Measurements from ENCODE around the gene ELAC2. TPM values are rescaled to one million over a fixed set of nuclear protein-coding genes. Genes with fewer than 3 reads are reported as not detected.

The ELAC2 gene
- total RNA-seq, 1 experiment from 2014 or later, result 67.4 TPM

GRCh38 chr17:12961655-12962054 lies 56.2 kb downstream of the ELAC2 start:
- intact Hi-C loops (cut with micrococcal nuclease), result no loop called here
- Mint-ChIP-seq H3K36me3 (ENCODE audit: insufficient read depth, unreplicated experiment) (no peaks in the 10 kb centered on the region), H3K4me1 (ENCODE audit: insufficient read depth, unreplicated experiment) (no peaks in the 10 kb centered on the region), H3K4me3 (ENCODE audit: unreplicated experiment) (no peak overlapping the region), H3K27me3 (ENCODE audit: insufficient read depth, unreplicated experiment) (no peaks in the 10 kb centered on the region), H3K27ac (ENCODE audit: low read depth, unreplicated experiment) (no peak overlapping the region), H3K9me3 (ENCODE audit: unreplicated experiment) (peaks cover 6% of the 10 kb centered on the region)
- ChIA-PET CTCF (interaction anchor here (0.7 kb wide), 1 partner anchor 61 kb away, joined by 3 read pairs; no protein-coding TSS in a partner anchor), POLR2A (interaction anchor here (0.7 to 1.6 kb wide), 2 partner anchors 11 to 56 kb away, joined by 3 to 4 read pairs; partner anchors contain the start of gene ELAC2)
- BruUV-seq (replicated peaks), result no TSS peak
- TF ChIP-seq CTCF (IDR thresholded peaks at IDR 0.05; ENCODE audit: unreplicated experiment), result no peak
- DNase-seq (ENCODE audit: unreplicated experiment), result no peak

GRCh38 chr17:12959441-12959840 lies 58.4 kb downstream of the ELAC2 start:
- no peaks in the 10 kb centered on the region for H3K27me3 Mint-ChIP-seq (ENCODE audit: insufficient read depth, unreplicated experiment)
- peaks cover 6% of the 10 kb centered on the region for H3K9me3 Mint-ChIP-seq (ENCODE audit: unreplicated experiment)
- CTCF ChIA-PET, result no interaction called here
- DNase-seq (ENCODE audit: unreplicated experiment), result peak; percentile 50
- no peak overlapping the region for H3K27ac Mint-ChIP-seq (ENCODE audit: low read depth, unreplicated experiment)
- POLR2A ChIA-PET, result no interaction called here
- BruUV-seq (replicated peaks), result no TSS peak
- no peaks in the 10 kb centered on the region for H3K4me1 Mint-ChIP-seq (ENCODE audit: insufficient read depth, unreplicated experiment)
- H3K36me3 Mint-ChIP-seq (ENCODE audit: insufficient read depth, unreplicated experiment), result no peaks in the 10 kb centered on the region
- intact Hi-C loops (cut with micrococcal nuclease), result no loop called here
- no peak overlapping the region for H3K4me3 Mint-ChIP-seq (ENCODE audit: unreplicated experiment)
- TF ChIP-seq CTCF (IDR thresholded peaks at IDR 0.05; ENCODE audit: unreplicated experiment), result no peak

- intact Hi-C loops (cut with micrococcal nuclease), result no loop called here
- CTCF ChIA-PET, result no interaction called here
- H3K9me3 Mint-ChIP-seq (ENCODE audit: unreplicated experiment), result peaks cover 6% of the 10 kb centered on the region
- no peaks in the 10 kb centered on the region for H3K36me3 Mint-ChIP-seq (ENCODE audit: insufficient read depth, unreplicated experiment)
- no peak for TF ChIP-seq CTCF (IDR thresholded peaks at IDR 0.05; ENCODE audit: unreplicated experiment)
- peak; percentile 17 for DNase-seq (ENCODE audit: unreplicated experiment)
- POLR2A ChIA-PET, result no interaction called here
- no peak overlapping the region for H3K27ac Mint-ChIP-seq (ENCODE audit: low read depth, unreplicated experiment)
- H3K27me3 Mint-ChIP-seq (ENCODE audit: insufficient read depth, unreplicated experiment), result no peaks in the 10 kb centered on the region
- H3K4me1 Mint-ChIP-seq (ENCODE audit: insufficient read depth, unreplicated experiment), result no peaks in the 10 kb centered on the region
- H3K4me3 Mint-ChIP-seq (ENCODE audit: unreplicated experiment), result no peak overlapping the region
- no TSS peak for BruUV-seq (replicated peaks)
Observed at GRCh38 chr17:12958786-12959185, 59.0 kb downstream of the ELAC2 start.

GRCh38 chr17:12955521-12955920 lies 62.3 kb downstream of the ELAC2 start:
- Mint-ChIP-seq H3K36me3 (ENCODE audit: insufficient read depth, unreplicated experiment) (no peaks in the 10 kb centered on the region), H3K27ac (ENCODE audit: low read depth, unreplicated experiment) (no peak overlapping the region), H3K27me3 (ENCODE audit: insufficient read depth, unreplicated experiment) (no peaks in the 10 kb centered on the region), H3K4me1 (ENCODE audit: insufficient read depth, unreplicated experiment) (no peaks in the 10 kb centered on the region), H3K4me3 (ENCODE audit: unreplicated experiment) (no peak overlapping the region), H3K9me3 (ENCODE audit: unreplicated experiment) (peaks cover 6% of the 10 kb centered on the region)
- TF ChIP-seq CTCF (IDR thresholded peaks at IDR 0.05; ENCODE audit: unreplicated experiment), result no peak
- DNase-seq (ENCODE audit: unreplicated experiment), result no peak
- CTCF ChIA-PET, result interaction anchor here (0.7 to 1.0 kb wide), 2 partner anchors 28 to 700 kb away, joined by 3 to 4 read pairs; no protein-coding TSS in a partner anchor
- BruUV-seq (replicated peaks), result no TSS peak
- POLR2A ChIA-PET, result no interaction called here
- intact Hi-C loops (cut with micrococcal nuclease), result no loop called here
